Glomerular visceral epithelial cell (primary cell): Measurements from ENCODE around the gene SELENOH.
"Not testable (repeated sequence)": the region's sequence is repeated elsewhere in the genome, so short reads cannot be mapped to it uniquely, and the experiment has no call there.

Experiments
- DNase-seq: peaks from one replicate; pipeline ENCODE4 v3.0.0-alpha.2; 2016; ENCODE audit errors: extremely low spot score

The SELENOH gene

GRCh38 chr11:57741132-57742086, at the start of gene SELENOH:
Gene SELENOH (plus strand): TSS chr11:57741491. CDS start chr11:57741596, 105 bp downstream.
- peak; percentile 97 for DNase-seq

- DNase-seq, result no peak
Observed at GRCh38 chr11:57698843-57699365, 42.4 kb upstream of the SELENOH start.

- DNase-seq, result no peak
Observed at GRCh38 chr11:57699813-57700212, 41.5 kb upstream of the SELENOH start.

- no peak for DNase-seq
Observed at GRCh38 chr11:57700425-57700824, 40.9 kb upstream of the SELENOH start.

GRCh38 chr11:57703341-57703740, 38.0 kb upstream of the SELENOH start:
- no peak for DNase-seq

GRCh38 chr11:57704932-57705331, 36.4 kb upstream of the SELENOH start:
- DNase-seq, result no peak

- DNase-seq, result not testable (repeated sequence)
Observed at GRCh38 chr11:57705432-57705831, 35.9 kb upstream of the SELENOH start.

GRCh38 chr11:57709802-57710367, 31.4 kb upstream of the SELENOH start:
- no peak for DNase-seq

- DNase-seq, result peak; percentile 90
Observed at GRCh38 chr11:57711414-57712255, 29.7 kb upstream of the SELENOH start, which contains the start of gene MED19. Gene MED19 (minus strand): TSS chr11:57712215. CDS start chr11:57712179, 36 bp downstream.

- DNase-seq, result peak; percentile 98
Observed at GRCh38 chr11:57712256-57713150, 28.8 kb upstream of the SELENOH start, which contains the start of gene TMX2. Gene TMX2 (plus strand): TSS chr11:57712593. CDS start chr11:57712619, 26 bp downstream.

- no peak for DNase-seq
Observed at GRCh38 chr11:57713835-57714234, 27.5 kb upstream of the SELENOH start.

- DNase-seq, result not testable (repeated sequence)
Observed at GRCh38 chr11:57716726-57717125, 24.6 kb upstream of the SELENOH start.

- no peak for DNase-seq
Observed at GRCh38 chr11:57727185-57727584, 14.1 kb upstream of the SELENOH start.

- no peak for DNase-seq
Observed at GRCh38 chr11:57728829-57729228, 12.5 kb upstream of the SELENOH start.

GRCh38 chr11:57729479-57729878, 11.8 kb upstream of the SELENOH start:
- no peak for DNase-seq

GRCh38 chr11:57732661-57733060, 8.6 kb upstream of the SELENOH start:
- no peak for DNase-seq

GRCh38 chr11:57735619-57736298, 5.5 kb upstream of the SELENOH start:
- DNase-seq, result no peak

- DNase-seq, result no peak
Observed at GRCh38 chr11:57742087-57742452, 779 bp downstream of the SELENOH start.

- no peak for DNase-seq
Observed at GRCh38 chr11:57744357-57744756, 3.1 kb downstream of the SELENOH start.

- DNase-seq, result no peak
Observed at GRCh38 chr11:57745206-57745605, 3.9 kb downstream of the SELENOH start.
